SU-DHL-6 (cell line): Measurements from ENCODE around the gene TP53AIP1.

Experiments used
- H2AFZ ChIP-seq: fragments of 200-600 bp; sonication (generic); 2 replicates; pipeline ENCODE4 v1.6.1; 2014; ENCODE audit warnings: low read depth, mild to moderate bottlenecking, moderate library complexity, mixed read lengths, antibody characterized with exemption, low read length; ENCODE audit not compliant: severe bottlenecking
- H3F3A ChIP-seq: fragments of 200-600 bp; shearing (Covaris generic); 2 replicates; pipeline ENCODE4 v1.6.0; 2016; ENCODE audit warnings: antibody characterized with exemption, mild to moderate bottlenecking; ENCODE audit not compliant: insufficient read depth
- H3K27ac ChIP-seq: fragments of 200-600 bp; sonication (generic); 2 replicates; pipeline ENCODE4 v1.5.1; 2016; ENCODE audit warnings: low read depth, mild to moderate bottlenecking, low read length, moderate library complexity, mixed read lengths
- H3K27me3 ChIP-seq: fragments of 200-600 bp; sonication (generic), shearing (Covaris generic); 2 replicates; pipeline ENCODE4 v1.6.0; 2014; ENCODE audit warnings: mild to moderate bottlenecking, low read length
- H3K36me3 ChIP-seq: fragments of 200-600 bp; sonication (generic); 2 replicates; pipeline ENCODE4 v1.6.1; 2014; ENCODE audit warnings: mild to moderate bottlenecking, low read length, mixed read lengths
- H3K4me2 ChIP-seq: fragments of 300-600, 200-600 bp; shearing (Covaris generic), sonication (generic); 2 replicates; pipeline ENCODE4 v1.6.0; 2014; ENCODE audit warnings: low read length, low read depth, mild to moderate bottlenecking; ENCODE audit not compliant: poor library complexity, severe bottlenecking
- H3K4me3 ChIP-seq: fragments of 200-600 bp; sonication (generic); 2 replicates; pipeline ENCODE4 v1.5.1; 2014; ENCODE audit warnings: antibody characterized with exemption, low read length, mild to moderate bottlenecking, mixed read lengths; ENCODE audit not compliant: insufficient read depth, poor library complexity, severe bottlenecking
- H3K79me2 ChIP-seq: fragments of 200-600 bp; sonication (generic); 2 replicates; pipeline ENCODE4 v1.6.1; 2014; ENCODE audit warnings: mild to moderate bottlenecking, low read length, moderate library complexity; ENCODE audit not compliant: insufficient read depth
- H3K9ac ChIP-seq: fragments of 200-600 bp; sonication (generic); 2 replicates; pipeline ENCODE4 v1.7.0; 2014; ENCODE audit warnings: mild to moderate bottlenecking, low read length
- H3K9me2 ChIP-seq: fragments of 200-600 bp; sonication (generic); replicated peaks from 2 replicates; pipeline ENCODE4 v1.6.1; 2014; ENCODE audit warnings: low read length; ENCODE audit not compliant: insufficient read depth
- H3K9me3 ChIP-seq: fragments of 200-600 bp; sonication (generic); 2 replicates; pipeline ENCODE4 v1.6.1; 2014; ENCODE audit warnings: low read length, mixed read lengths; ENCODE audit not compliant: insufficient read depth
- H4K20me1 ChIP-seq: fragments of 200-600 bp; sonication (generic); 2 replicates; pipeline ENCODE4 v1.6.1; 2014; ENCODE audit warnings: low read depth, mild to moderate bottlenecking, antibody characterized with exemption, low read length, moderate library complexity, mixed read lengths
- CTCF ChIP-seq: fragments of 200-600 bp; sonication (generic); IDR thresholded peaks from one replicate; pipeline ENCODE4 v1.5.1; 2017; ENCODE audit warnings: antibody characterized with exemption, mild to moderate bottlenecking, low read length, moderate library complexity; ENCODE audit not compliant: insufficient read depth, poor library complexity, severe bottlenecking
- EZH2phosphoT487 ChIP-seq: fragments of 200-600 bp; sonication (generic), shearing (Covaris generic); conservative IDR thresholded peaks from 2 replicates; pipeline ENCODE4 v1.6.1; 2018; ENCODE audit warnings: mild to moderate bottlenecking, antibody characterized with exemption, low read length, moderate library complexity, mixed read lengths

TP53AIP1 gene

GRCh38 chr11:128942817-128943427, at the start of gene TP53AIP1:
TP53AIP1 (minus strand) TSS chr11:128942871; CDS start chr11:128937818, 5,053 bp downstream.
- H3K4me3 ChIP-seq = no peak within 1 kb of the TSS
- H3F3A ChIP-seq = no peaks in the 10 kb centered on the region
- H3K9me3 ChIP-seq = no peaks in the 10 kb centered on the region
- H3K9ac ChIP-seq = no peak within 1 kb of the TSS
- no peaks in the 10 kb centered on the region for H3K27me3 ChIP-seq
- H3K79me2 ChIP-seq = no peaks in the 10 kb centered on the region
- H3K36me3 ChIP-seq = no peaks in the 10 kb centered on the region
- no peaks in the 10 kb centered on the region for H3K9me2 ChIP-seq
- H3K4me2 ChIP-seq = no peak within 1 kb of the TSS
- no peak within 1 kb of the TSS for H3K27ac ChIP-seq
- TF ChIP-seq EZH2phosphoT487 (no peak), CTCF (no peak)
- no peaks in the 10 kb centered on the region for H4K20me1 ChIP-seq
- no peak within 1 kb of the TSS for H2AFZ ChIP-seq

GRCh38 chr11:128988242-128988970, 45.7 kb upstream of the TP53AIP1 start:
- Histone ChIP-seq H4K20me1 (no peaks in the 10 kb centered on the region), H3K36me3 (no peaks in the 10 kb centered on the region), H3K9ac (no peak overlapping the region), H3K79me2 (no peaks in the 10 kb centered on the region), H2AFZ (no peak overlapping the region), H3K27me3 (no peaks in the 10 kb centered on the region), H3K9me3 (no peaks in the 10 kb centered on the region), H3K9me2 (no peaks in the 10 kb centered on the region), H3K27ac (no peak overlapping the region), H3F3A (no peaks in the 10 kb centered on the region), H3K4me2 (no peak overlapping the region), H3K4me3 (no peak overlapping the region)
- TF ChIP-seq CTCF (no peak), EZH2phosphoT487 (no peak)

GRCh38 chr11:128985880-128986279, 43.2 kb upstream of the TP53AIP1 start:
- no peaks in the 10 kb centered on the region for H4K20me1 ChIP-seq
- H3K9me3 ChIP-seq = no peaks in the 10 kb centered on the region
- H3K9ac ChIP-seq = no peak overlapping the region
- no peaks in the 10 kb centered on the region for H3K36me3 ChIP-seq
- H3K27me3 ChIP-seq = no peaks in the 10 kb centered on the region
- no peak overlapping the region for H3K4me3 ChIP-seq
- H3K4me2 ChIP-seq = no peak overlapping the region
- H3K27ac ChIP-seq = no peak overlapping the region
- no peaks in the 10 kb centered on the region for H3K9me2 ChIP-seq
- TF ChIP-seq EZH2phosphoT487 (no peak), CTCF (no peak)
- no peak overlapping the region for H2AFZ ChIP-seq
- no peaks in the 10 kb centered on the region for H3K79me2 ChIP-seq
- no peaks in the 10 kb centered on the region for H3F3A ChIP-seq
